GM18870 (cell line): ENCODE data around the gene PLEKHO2.

Experiments used
- ATAC-seq: cut with Tn5 transposase; IDR thresholded peaks from one replicate; pipeline ENCODE4 v1.9.1; 2021; ENCODE audit warnings: moderate library complexity; ENCODE audit not compliant: unreplicated experiment

Gene PLEKHO2

DNA sequence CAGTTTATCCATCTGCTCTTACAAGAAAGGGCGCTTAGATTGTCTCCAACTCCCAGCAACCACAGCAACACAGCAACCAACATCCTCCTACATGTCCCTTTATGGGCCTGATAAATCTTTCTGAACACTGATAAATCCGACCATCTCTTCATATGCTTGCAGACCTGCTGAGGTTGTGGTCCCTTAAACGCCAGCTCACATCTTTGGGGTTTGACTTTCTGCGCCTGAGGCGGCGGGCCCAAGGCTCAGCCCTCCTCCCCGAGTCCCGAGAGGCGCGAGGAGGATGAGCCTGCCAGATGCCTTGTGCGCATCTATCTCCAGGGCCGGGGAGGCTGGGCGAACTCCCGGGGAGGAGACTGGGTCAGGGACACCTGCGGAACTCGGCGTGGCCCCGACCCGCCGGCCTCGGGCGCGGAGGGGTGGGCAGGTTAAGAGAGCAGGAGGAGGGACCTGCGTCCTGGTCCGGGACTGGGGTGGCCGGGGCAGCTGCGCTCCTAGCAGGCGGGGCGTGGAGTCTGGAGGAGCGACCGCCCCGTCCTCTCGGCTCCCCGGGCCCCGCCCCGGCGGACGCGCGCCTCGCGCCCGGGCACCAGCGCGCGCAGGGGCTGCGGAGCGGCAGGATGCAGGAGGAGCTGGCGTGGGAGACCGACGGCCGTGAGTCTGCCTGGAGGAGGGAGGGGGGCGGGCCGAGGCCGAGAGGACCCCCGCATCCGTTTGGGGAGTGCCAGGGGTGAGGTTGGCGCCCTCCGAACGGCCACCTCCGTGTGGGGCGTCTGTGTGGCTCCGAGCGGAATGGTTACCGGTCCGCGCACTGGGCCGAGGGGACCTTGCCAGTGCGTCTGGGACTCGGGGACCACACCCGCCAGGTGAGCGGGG lies 69.8 kb downstream of the PLEKHO2 start, which contains the start of gene ANKDD1A:
ANKDD1A (plus strand) TSS at position 592 of the 876 bp plus-strand sequence; CDS start at position 621, 29 bp downstream.
- no peak for ATAC-seq

DNA sequence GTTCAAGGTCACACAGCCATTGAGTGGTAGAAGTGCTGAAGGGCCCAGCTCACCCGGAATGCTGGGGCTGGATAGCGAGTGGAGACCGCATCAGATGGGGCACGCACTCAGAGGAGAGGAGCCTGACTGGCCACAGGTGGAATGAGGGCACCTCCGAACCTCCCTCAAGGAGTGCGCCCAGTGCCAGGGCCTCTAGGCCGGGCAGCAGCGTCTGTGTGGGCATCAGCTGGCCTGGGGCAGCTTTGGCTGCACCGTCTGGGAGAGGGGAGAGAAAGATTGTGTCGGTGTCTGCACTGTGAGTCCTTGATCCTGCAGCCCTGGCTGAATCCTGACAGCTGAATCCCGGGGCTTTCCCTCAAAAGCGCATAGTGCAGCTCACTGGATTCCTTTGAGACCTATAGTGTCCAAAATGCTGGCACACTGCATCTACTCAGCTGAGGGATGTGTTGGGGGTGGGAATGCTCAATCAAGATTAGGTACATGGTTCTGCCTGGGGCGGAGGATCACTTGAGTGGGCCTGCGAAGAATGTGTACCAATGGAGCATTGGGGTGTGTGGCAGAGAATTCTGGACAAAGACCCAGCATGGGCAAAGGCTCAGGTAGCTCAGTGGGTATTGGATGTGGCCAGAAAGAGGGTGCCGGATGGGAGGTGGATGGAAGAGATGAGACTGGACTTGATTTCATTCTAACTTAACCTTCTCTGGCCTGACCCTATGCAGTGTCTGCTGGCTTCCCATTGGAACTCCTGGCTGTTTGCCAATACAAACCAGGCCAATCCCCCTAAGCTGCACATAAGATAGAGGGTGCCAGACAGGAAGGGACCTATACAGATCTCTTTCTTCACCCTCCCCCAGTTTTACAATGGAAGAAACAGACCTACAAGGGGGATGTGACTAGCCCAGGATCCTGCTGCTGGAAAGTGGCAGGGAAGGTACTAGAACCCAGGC lies 70.9 kb downstream of the PLEKHO2 start:
- ATAC-seq: no peak

DNA sequence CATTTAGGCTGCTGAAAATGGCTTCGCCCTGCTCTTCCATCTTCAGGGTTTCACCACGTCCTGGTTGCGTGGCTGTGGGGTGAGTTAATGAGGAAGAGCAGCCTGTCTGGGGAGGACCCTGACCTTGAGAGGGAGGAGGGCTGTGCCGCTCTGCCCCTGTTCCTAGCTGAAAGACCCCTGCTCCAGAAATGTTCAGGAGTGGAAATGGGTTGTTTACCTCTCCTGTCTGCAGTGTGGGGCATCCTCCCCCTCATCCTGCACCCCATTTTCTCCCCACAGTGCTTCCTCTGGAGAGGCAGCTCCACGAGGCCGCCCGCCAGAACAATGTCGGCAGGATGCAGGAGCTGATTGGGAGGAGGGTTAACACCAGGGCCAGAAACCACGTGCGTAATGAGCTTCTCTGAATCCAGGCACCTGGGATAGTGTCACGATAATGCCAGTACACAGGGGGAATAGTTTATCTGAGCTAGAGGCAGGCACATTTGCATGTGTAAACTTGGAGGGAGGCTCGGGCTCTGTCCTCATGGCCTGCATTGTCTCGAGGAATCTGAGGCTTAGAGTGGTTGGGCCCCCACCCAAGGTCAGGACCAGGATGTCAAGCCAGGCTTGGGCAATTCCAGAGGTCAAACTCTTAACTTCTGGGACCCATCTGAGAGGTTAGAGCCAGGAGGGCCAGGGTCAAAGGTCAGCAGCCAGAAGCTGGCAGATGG lies 74.0 kb downstream of the PLEKHO2 start:
- ATAC-seq: no peak

DNA sequence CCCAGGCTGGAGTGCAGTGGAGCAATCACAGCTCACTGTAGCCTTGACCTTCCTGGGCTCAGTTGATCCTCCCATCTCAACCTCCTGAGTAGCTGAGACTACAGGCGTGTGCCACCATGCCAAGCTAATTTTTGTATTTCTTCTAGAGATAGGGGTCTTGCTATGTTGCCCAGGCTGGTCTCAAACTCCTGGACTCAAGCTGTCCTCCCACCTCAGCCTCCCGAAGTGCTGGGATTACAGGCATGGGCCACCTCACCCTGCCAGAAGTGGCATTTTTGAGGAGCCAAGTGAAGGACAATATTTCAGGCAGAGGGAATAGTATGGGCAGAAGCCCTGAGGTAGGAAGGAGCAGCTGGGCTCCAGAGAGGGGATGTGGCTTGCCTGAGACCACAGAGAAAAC lies 74.7 kb downstream of the PLEKHO2 start:
- no peak for ATAC-seq

DNA sequence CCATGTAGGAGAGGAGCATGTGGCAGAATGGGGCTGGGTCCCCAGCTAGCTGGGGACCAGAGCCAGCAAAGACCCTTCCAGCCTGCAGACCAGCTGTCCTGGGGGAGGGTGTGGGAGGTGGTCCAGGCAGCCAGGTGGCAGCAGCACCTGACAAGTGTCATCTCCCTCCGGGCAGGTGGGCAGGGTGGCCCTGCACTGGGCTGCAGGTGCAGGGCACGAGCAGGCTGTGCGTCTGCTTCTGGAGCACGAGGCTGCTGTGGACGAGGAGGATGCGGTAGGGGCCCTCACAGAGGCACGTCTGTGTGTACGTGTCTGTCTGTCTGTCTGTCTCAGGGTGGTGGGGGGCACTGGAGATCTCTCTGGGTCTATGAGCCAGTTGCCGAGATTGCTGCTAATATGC lies 75.5 kb downstream of the PLEKHO2 start:
- no peak for ATAC-seq
